Trophoblast cell (in vitro differentiated cells and primary cell): ENCODE data around the gene PNP.
A peak's percentile ranks its signal among the peaks of the same experiment; 100 is the strongest.

ENCODE experiments used
- DNase-seq, 2 donors: peaks; one replicate each; pipeline ENCODE4 v3.0.0-alpha.2; 2016
- H2AFZ ChIP-seq: 2 replicates; pipeline ENCODE4 v1.6.1; 2013; ENCODE audit warnings: low read length, moderate library complexity, mild to moderate bottlenecking; ENCODE audit not compliant: insufficient read depth, poor library complexity
- H2AK5ac ChIP-seq: 2 replicates; pipeline ENCODE4 v1.6.1; 2013; ENCODE audit warnings: mild to moderate bottlenecking, low read length
- H2BK120ac ChIP-seq: 2 replicates; pipeline ENCODE4 v1.6.1; 2013; ENCODE audit warnings: low read length, mild to moderate bottlenecking, moderate library complexity; ENCODE audit not compliant: insufficient read depth, poor library complexity
- H2BK12ac ChIP-seq: 2 replicates; pipeline ENCODE4 v1.6.1; 2013; ENCODE audit warnings: mild to moderate bottlenecking, low read length, moderate library complexity
- H2BK5ac ChIP-seq: 2 replicates; pipeline ENCODE4 v1.6.1; 2013; ENCODE audit warnings: low read length, low read depth, moderate library complexity, mild to moderate bottlenecking; ENCODE audit not compliant: poor library complexity
- H3K14ac ChIP-seq: 2 replicates; pipeline ENCODE4 v1.6.1; 2013; ENCODE audit warnings: mild to moderate bottlenecking, low read length
- H3K18ac ChIP-seq: 2 replicates; pipeline ENCODE4 v1.6.1; 2013; ENCODE audit warnings: mild to moderate bottlenecking, low read length
- H3K23ac ChIP-seq: 2 replicates; pipeline ENCODE4 v1.6.1; 2013; ENCODE audit warnings: low read length
- H3K27ac ChIP-seq: 2 replicates; pipeline ENCODE4 v1.5.1; 2013; ENCODE audit warnings: low read depth, mild to moderate bottlenecking, inconsistent platforms, low read length, moderate library complexity
- H3K27me3 ChIP-seq: 2 replicates; pipeline ENCODE4 v1.6.1; 2013; ENCODE audit warnings: inconsistent platforms, mild to moderate bottlenecking, low read length, moderate library complexity; ENCODE audit not compliant: insufficient read depth
- H3K36me3 ChIP-seq, 2 experiments: 1 replicate in 1 of 2; 2 replicates in 1 of 2; pipeline ENCODE4 v1.6.1; 2013; ENCODE audit warnings: low read length in 2 of 2, mild to moderate bottlenecking in 2 of 2, moderate library complexity in 1 of 2; ENCODE audit not compliant: insufficient read depth in 2 of 2, control insufficient read depth in 1 of 2
- H3K4ac ChIP-seq: 2 replicates; pipeline ENCODE4 v1.6.1; 2013; ENCODE audit warnings: low read depth, mild to moderate bottlenecking, low read length, moderate library complexity
- H3K4me1 ChIP-seq, 2 experiments: 1 replicate in 1 of 2; 2 replicates in 1 of 2; pipeline ENCODE4 v1.6.1; 2013; ENCODE audit warnings: low read length in 2 of 2, mild to moderate bottlenecking in 2 of 2, moderate library complexity in 1 of 2; ENCODE audit not compliant: insufficient read depth in 2 of 2, control insufficient read depth in 1 of 2
- H3K4me2 ChIP-seq: 2 replicates; pipeline ENCODE4 v1.6.1; 2013; ENCODE audit warnings: inconsistent platforms, mild to moderate bottlenecking, low read length, moderate library complexity
- H3K4me3 ChIP-seq: 2 replicates; pipeline ENCODE4 v1.5.1; 2013; ENCODE audit warnings: mild to moderate bottlenecking, low read depth, low read length, inconsistent platforms
- H3K79me1 ChIP-seq: one replicate; pipeline ENCODE4 v1.6.1; 2013; ENCODE audit warnings: low read length
- H3K79me2 ChIP-seq: 2 replicates; pipeline ENCODE4 v1.6.1; 2013; ENCODE audit warnings: low read length, mild to moderate bottlenecking; ENCODE audit not compliant: control insufficient read depth, insufficient read depth, poor library complexity
- H3K9ac ChIP-seq: 2 replicates; pipeline ENCODE4 v1.6.1; 2013; ENCODE audit warnings: mild to moderate bottlenecking, low read length
- H3K9me3 ChIP-seq: 2 replicates; pipeline ENCODE4 v1.6.1; 2013; ENCODE audit warnings: low read depth, mild to moderate bottlenecking, control low read depth, inconsistent platforms, low read length; ENCODE audit not compliant: insufficient read depth
- H4K12ac ChIP-seq: 2 replicates; pipeline ENCODE4 v1.6.1; 2013; ENCODE audit warnings: low read depth, mild to moderate bottlenecking, low read length, moderate library complexity
- H4K8ac ChIP-seq: 2 replicates; pipeline ENCODE4 v1.6.1; 2013; ENCODE audit warnings: low read depth, mild to moderate bottlenecking, low read length, moderate library complexity
- H4K91ac ChIP-seq: one replicate; pipeline ENCODE4 v1.6.1; 2013; ENCODE audit warnings: low read depth, mild to moderate bottlenecking, low read length, moderate library complexity
- WGBS: extraction: QIAGEN DNeasy Blood & Tissue Kit; methylation state at CpG from one replicate; pipeline ENCODE4 v1.1.7; 2013; ENCODE audit warnings: missing lambda C conversion rate; ENCODE audit not compliant: insufficient read length, insufficient coverage; ENCODE audit errors: extremely low coverage; 5-methylcytosine and 5-hydroxymethylcytosine counted together

Gene PNP

DNA sequence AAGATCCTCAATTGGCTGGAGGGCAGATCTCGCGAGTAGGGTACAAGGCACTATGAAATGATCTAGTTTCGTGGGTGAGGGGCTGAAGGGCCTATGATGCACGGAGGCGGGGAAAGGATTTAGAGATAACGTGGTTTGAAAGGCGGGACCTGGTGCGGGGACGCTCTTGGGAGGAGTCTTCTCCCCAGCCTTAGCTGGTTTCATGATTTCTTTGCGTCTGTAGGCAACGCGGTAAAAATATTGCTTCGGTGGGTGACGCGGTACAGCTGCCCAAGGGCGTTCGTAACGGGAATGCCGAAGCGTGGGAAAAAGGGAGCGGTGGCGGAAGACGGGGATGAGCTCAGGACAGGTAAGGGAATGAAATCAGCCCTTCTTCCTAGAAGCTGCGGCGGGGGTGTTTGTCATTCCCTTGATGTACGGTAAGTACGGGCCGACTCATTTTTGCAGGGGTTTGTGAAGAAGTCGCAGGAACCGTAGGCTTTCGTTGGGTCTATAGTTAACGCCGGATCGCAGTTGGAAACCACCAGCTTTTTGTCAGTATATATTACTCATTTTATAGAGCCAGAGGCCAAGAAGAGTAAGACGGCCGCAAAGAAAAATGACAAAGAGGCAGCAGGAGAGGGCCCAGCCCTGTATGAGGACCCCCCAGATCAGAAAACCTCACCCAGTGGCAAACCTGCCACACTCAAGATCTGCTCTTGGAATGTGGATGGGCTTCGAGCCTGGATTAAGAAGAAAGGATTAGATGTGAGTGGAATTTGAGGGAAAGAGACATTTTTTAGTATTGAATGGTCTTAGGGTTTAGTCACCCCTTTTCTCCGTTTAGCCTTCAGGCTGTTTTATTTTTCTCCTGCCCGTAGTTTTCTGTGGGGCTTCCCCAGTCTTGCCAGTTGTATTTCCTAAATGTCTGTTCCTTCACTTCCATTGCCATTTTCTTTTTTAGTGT lies 13.6 kb upstream of the PNP start:
- Histone ChIP-seq H3K79me1 (peaks cover 12% of the 10 kb centered on the region), H2BK12ac (no peak overlapping the region), H3K18ac (peak overlapping the region; percentile 62), H2AFZ (peak overlapping the region; percentile 41), H4K91ac (peak overlapping the region; percentile 52), H3K4ac (peak overlapping the region; percentile 87), H3K79me2 (peaks cover 12% of the 10 kb centered on the region), H2BK120ac (peak overlapping the region; percentile 74), H3K14ac (peak overlapping the region; percentile 23), H3K4me3 (peak overlapping the region; percentile 91), H3K36me3 (peaks cover 29 to 34% of the 10 kb centered on the region in 2 experiments), H4K8ac (peak overlapping the region; percentile 49), H3K27me3 (no peaks in the 10 kb centered on the region), H3K4me1 (peaks cover 7 to 10% of the 10 kb centered on the region in 2 experiments), H3K9ac (peak overlapping the region; percentile 99), H2AK5ac (no peak overlapping the region), H3K23ac (no peak overlapping the region), H3K9me3 (no peaks in the 10 kb centered on the region), H3K4me2 (peak overlapping the region; percentile 63), H2BK5ac (peak overlapping the region; percentile 3), H4K12ac (peak overlapping the region; percentile 3), H3K27ac (peak overlapping the region; percentile 75)
- no CpG with 5 or more reads among the region's 39 CpGs for WGBS
- DNase-seq = peak; percentile 61 to 75

DNA sequence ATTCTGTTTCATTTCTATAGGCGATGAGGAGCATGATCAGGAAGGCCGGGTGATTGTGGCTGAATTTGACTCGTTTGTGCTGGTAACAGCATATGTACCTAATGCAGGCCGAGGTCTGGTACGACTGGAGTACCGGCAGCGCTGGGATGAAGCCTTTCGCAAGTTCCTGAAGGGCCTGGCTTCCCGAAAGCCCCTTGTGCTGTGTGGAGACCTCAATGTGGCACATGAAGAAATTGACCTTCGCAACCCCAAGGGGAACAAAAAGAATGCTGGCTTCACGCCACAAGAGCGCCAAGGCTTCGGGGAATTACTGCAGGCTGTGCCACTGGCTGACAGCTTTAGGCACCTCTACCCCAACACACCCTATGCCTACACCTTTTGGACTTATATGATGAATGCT lies 12.2 kb upstream of the PNP start:
- Histone ChIP-seq H3K9me3 (no peaks in the 10 kb centered on the region), H3K14ac (no peak overlapping the region), H3K79me1 (peaks cover 15% of the 10 kb centered on the region), H3K4me1 (peaks cover 8 to 10% of the 10 kb centered on the region in 2 experiments), H3K4ac (peak overlapping the region; percentile 4), H3K4me2 (no peak overlapping the region), H4K8ac (no peak overlapping the region), H3K18ac (no peak overlapping the region), H3K9ac (no peak overlapping the region), H2BK5ac (no peak overlapping the region), H4K12ac (no peak overlapping the region), H3K79me2 (peaks cover 17% of the 10 kb centered on the region), H2AFZ (no peak overlapping the region), H4K91ac (no peak overlapping the region), H2BK12ac (no peak overlapping the region), H3K23ac (no peak overlapping the region), H2BK120ac (no peak overlapping the region), H3K27me3 (no peaks in the 10 kb centered on the region), H3K27ac (no peak overlapping the region), H3K36me3 (peaks cover 24 to 31% of the 10 kb centered on the region in 2 experiments), H3K4me3 (peak overlapping the region; percentile 47), H2AK5ac (no peak overlapping the region)
- no CpG with 5 or more reads among the region's 13 CpGs for WGBS
- DNase-seq = no peak

DNA sequence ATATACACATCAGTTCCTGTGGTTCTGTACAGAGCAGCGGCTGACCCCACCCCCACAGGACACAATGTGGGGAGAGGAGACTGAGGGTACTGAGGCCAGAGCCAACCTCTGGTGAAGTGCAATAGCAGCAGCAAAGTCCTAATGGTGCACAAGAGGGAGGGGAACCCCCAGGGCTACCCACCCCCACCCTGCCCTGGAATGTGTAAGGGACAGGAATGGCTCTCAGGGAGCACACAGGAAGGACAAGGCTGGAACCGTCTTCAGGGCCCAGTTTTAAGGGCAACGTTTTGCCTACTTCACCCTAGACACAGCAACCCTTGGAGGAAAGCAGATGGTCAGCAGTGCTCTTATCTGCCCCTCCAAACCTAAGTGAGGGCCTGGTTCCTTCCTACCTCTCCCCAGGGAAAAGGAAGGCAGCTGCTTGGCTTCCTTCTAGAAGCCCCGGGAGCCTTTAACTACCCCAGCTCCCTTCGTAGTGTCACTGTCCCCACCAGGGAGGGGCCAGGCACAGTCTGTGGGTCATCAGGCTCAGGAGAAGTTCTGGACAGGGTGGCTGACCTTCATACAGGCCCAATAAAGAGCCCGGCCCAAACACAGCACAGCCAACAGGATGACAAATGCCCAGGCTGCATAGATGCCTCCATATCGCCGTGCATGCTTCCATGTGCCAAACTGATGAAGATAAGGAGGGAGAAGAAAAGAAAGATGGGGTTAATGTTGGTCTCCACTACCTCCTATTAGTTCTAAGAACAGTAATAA lies 11.0 kb upstream of the PNP start:
- no peak for DNase-seq
- Histone ChIP-seq H3K79me2 (peaks cover 17% of the 10 kb centered on the region), H3K9me3 (no peaks in the 10 kb centered on the region), H3K18ac (no peak overlapping the region), H3K14ac (no peak overlapping the region), H4K8ac (peak overlapping the region; percentile 2), H3K36me3 (peaks cover 21 to 27% of the 10 kb centered on the region in 2 experiments), H3K4me3 (no peak overlapping the region), H2BK12ac (no peak overlapping the region), H3K4me2 (no peak overlapping the region), H2AK5ac (no peak overlapping the region), H3K23ac (no peak overlapping the region), H3K79me1 (peaks cover 15% of the 10 kb centered on the region), H4K12ac (no peak overlapping the region), H3K4me1 (peaks cover 8 to 10% of the 10 kb centered on the region in 2 experiments), H3K9ac (no peak overlapping the region), H2BK120ac (no peak overlapping the region), H4K91ac (no peak overlapping the region), H2AFZ (no peak overlapping the region), H2BK5ac (no peak overlapping the region), H3K27ac (peak overlapping the region; percentile 11), H3K27me3 (no peaks in the 10 kb centered on the region), H3K4ac (no peak overlapping the region)
- WGBS = no CpG with 5 or more reads among the region's 8 CpGs

DNA sequence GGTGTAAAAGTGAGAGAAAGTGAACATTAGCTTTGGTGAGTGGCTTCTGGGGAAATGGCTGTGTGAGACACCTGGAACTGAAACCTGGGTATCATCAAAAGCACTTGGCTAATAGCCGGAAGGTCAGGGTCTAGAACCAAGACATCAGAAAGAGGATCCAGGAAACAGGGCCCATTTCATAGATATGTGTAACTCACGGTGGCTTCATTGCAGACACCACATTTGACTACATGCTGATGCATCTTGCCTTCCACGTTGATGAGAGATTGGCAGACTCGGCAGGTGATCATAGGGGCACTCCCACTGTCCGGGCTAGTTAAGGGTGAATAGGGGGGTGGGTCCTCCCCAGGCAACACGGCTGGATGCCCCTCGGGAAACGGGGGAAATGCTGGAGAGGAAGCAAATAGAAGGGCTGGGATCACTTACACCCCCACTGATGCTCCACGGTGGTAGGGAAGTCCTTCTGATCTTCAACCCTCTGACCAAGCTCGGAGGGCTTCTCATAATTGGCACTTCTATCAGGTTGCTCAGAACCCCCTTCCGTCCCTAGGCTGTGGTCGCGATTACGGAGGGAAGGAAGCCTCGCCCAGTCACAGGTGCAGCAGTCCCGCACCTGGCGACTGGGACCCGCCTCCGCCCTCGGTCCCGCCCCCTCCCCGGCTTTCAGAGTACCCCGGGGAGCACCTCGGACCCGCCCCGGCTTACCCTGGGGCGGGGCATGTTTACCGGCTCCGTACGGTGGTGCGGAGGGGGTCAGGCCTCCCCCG lies 8.6 kb upstream of the PNP start:
- Histone ChIP-seq H3K4me1 (peaks cover 4 to 10% of the 10 kb centered on the region in 2 experiments), H2BK5ac (peak overlapping the region; percentile 78), H4K12ac (peak overlapping the region; percentile 87), H4K91ac (peak overlapping the region; percentile 96), H3K4ac (peak overlapping the region; percentile 97), H3K36me3 (peaks cover 21 to 27% of the 10 kb centered on the region in 2 experiments), H2BK12ac (peak overlapping the region; percentile 23), H3K79me1 (peaks cover 3% of the 10 kb centered on the region), H3K9me3 (no peaks in the 10 kb centered on the region), H3K4me3 (peak overlapping the region; percentile 95), H3K27me3 (no peaks in the 10 kb centered on the region), H3K79me2 (peaks cover 10% of the 10 kb centered on the region), H2BK120ac (peak overlapping the region; percentile 54), H3K23ac (no peak overlapping the region), H3K9ac (peak overlapping the region; percentile 81), H3K14ac (peak overlapping the region; percentile 97), H4K8ac (peak overlapping the region; percentile 97), H3K18ac (peak overlapping the region; percentile 91), H3K27ac (peak overlapping the region; percentile 79), H2AFZ (peak overlapping the region; percentile 92), H2AK5ac (peak overlapping the region; percentile 74), H3K4me2 (peak overlapping the region; percentile 80)
- DNase-seq = peak; percentile 16 to 27
- WGBS = no CpG with 5 or more reads among the region's 32 CpGs
